ENCODE measurements around the gene CCNDBP1.
"Not testable (repeated sequence)": the region's sequence is repeated elsewhere in the genome, so short reads cannot be mapped to it uniquely, and the experiment has no call there.

The CCNDBP1 gene

GRCh38 chr15:43185157-43186002 is at the start of gene CCNDBP1:
TSS of gene CCNDBP1 (plus strand) at chr15:43185403. CDS start at chr15:43185499, 96 bp downstream.
- peak; percentile 91 for DNase-seq

- no peak for DNase-seq
Measured at GRCh38 chr15:43143203-43143941, 41.8 kb upstream of the CCNDBP1 start.

- DNase-seq = no peak
Measured at GRCh38 chr15:43144512-43144911, 40.7 kb upstream of the CCNDBP1 start.

GRCh38 chr15:43146184-43146583 is 39.0 kb upstream of the CCNDBP1 start:
- DNase-seq = no peak

GRCh38 chr15:43150191-43150929 is 34.8 kb upstream of the CCNDBP1 start:
- no peak for DNase-seq

GRCh38 chr15:43151688-43152087 is 33.5 kb upstream of the CCNDBP1 start:
- no peak for DNase-seq

GRCh38 chr15:43153269-43153668 is 31.9 kb upstream of the CCNDBP1 start:
- DNase-seq = no peak

- no peak for DNase-seq
Measured at GRCh38 chr15:43165801-43166325, 19.3 kb upstream of the CCNDBP1 start.

GRCh38 chr15:43167261-43167660 is 17.9 kb upstream of the CCNDBP1 start:
- not testable (repeated sequence) for DNase-seq

GRCh38 chr15:43168192-43169107 is 16.8 kb upstream of the CCNDBP1 start:
- DNase-seq = no peak

GRCh38 chr15:43169888-43170287 is 15.3 kb upstream of the CCNDBP1 start:
- DNase-seq = no peak

- not testable (repeated sequence) for DNase-seq
Measured at GRCh38 chr15:43175656-43176309, 9.4 kb upstream of the CCNDBP1 start.

GRCh38 chr15:43177147-43177546 is 8.1 kb upstream of the CCNDBP1 start:
- not testable (repeated sequence) for DNase-seq

GRCh38 chr15:43183270-43183669 is 1.9 kb upstream of the CCNDBP1 start:
- no peak for DNase-seq

- DNase-seq = no peak
Measured at GRCh38 chr15:43184407-43185124, 637 bp upstream of the CCNDBP1 start.

GRCh38 chr15:43186003-43186353 is 775 bp downstream of the CCNDBP1 start:
- DNase-seq = no peak

GRCh38 chr15:43187544-43188155 is 2.4 kb downstream of the CCNDBP1 start:
- no peak for DNase-seq

- no peak for DNase-seq
Measured at GRCh38 chr15:43189296-43189695, 4.1 kb downstream of the CCNDBP1 start.

- no peak for DNase-seq
Measured at GRCh38 chr15:43190178-43190577, 5.0 kb downstream of the CCNDBP1 start.

GRCh38 chr15:43193710-43194109 is 8.5 kb downstream of the CCNDBP1 start:
- DNase-seq = no peak
